MM.1S (cell line): ENCODE measurements around the gene COL4A3.

ENCODE experiments used
- DNase-seq: peaks from one replicate; pipeline ENCODE4 v3.0.0-alpha.2; 2015
- H2AFZ ChIP-seq: fragments of 300-600 bp; sonication (generic); 2 replicates; pipeline ENCODE4 v1.6.0; 2016; ENCODE audit warnings: antibody characterized with exemption, low read length
- H3F3A ChIP-seq: fragments of 300-600 bp; sonication (generic); 2 replicates; pipeline ENCODE4 v1.6.1; 2016; ENCODE audit warnings: mild to moderate bottlenecking, antibody characterized with exemption, low read length, moderate library complexity, mixed read lengths; ENCODE audit not compliant: insufficient read depth
- H3K27ac ChIP-seq: fragments of 300-600 bp; sonication (generic); 2 replicates; pipeline ENCODE4 v1.5.1; 2016; ENCODE audit warnings: mild to moderate bottlenecking, low read length
- H3K27me3 ChIP-seq: fragments of 300-600 bp; sonication (generic); replicated peaks from 2 replicates; pipeline ENCODE4 v1.6.0; 2016; ENCODE audit warnings: low read length; ENCODE audit not compliant: insufficient read depth
- H3K36me3 ChIP-seq: fragments of 300-600 bp; sonication (generic); replicated peaks from 2 replicates; pipeline ENCODE4 v1.6.1; 2016; ENCODE audit warnings: mild to moderate bottlenecking, low read length, mixed read lengths; ENCODE audit not compliant: insufficient read depth
- H3K4me1 ChIP-seq: fragments of 300-600 bp; sonication (generic); 2 replicates; pipeline ENCODE4 v1.6.1; 2016; ENCODE audit warnings: low read length, mixed read lengths
- H3K4me2 ChIP-seq: fragments of 300-600 bp; sonication (generic); 2 replicates; pipeline ENCODE4 v1.6.0; 2016; ENCODE audit warnings: low read depth, low read length
- H3K4me3 ChIP-seq: fragments of 300-600 bp; sonication (generic); 2 replicates; pipeline ENCODE4 v1.5.1; 2016; ENCODE audit warnings: low read length, mixed read lengths
- H3K79me2 ChIP-seq: fragments of 300-600 bp; sonication (generic); 2 replicates; pipeline ENCODE4 v1.6.1; 2016; ENCODE audit warnings: mixed run types, low read length, mixed read lengths
- H3K9ac ChIP-seq: fragments of 300-600 bp; sonication (generic); 2 replicates; pipeline ENCODE4 v1.6.1; 2016; ENCODE audit warnings: low read length, mixed read lengths
- H3K9me2 ChIP-seq: fragments of 300-600 bp; sonication (generic); replicated peaks from 2 replicates; pipeline ENCODE4 v1.6.1; 2016; ENCODE audit warnings: mild to moderate bottlenecking, low read length, mixed read lengths; ENCODE audit not compliant: insufficient read depth
- H3K9me3 ChIP-seq: fragments of 300-600 bp; sonication (generic); replicated peaks from 2 replicates; pipeline ENCODE4 v1.6.1; 2016; ENCODE audit warnings: mild to moderate bottlenecking, low read length, mixed read lengths; ENCODE audit not compliant: insufficient read depth
- H4K20me1 ChIP-seq: fragments of 300-600 bp; sonication (generic); 2 replicates; pipeline ENCODE4 v1.6.1; 2016; ENCODE audit warnings: mild to moderate bottlenecking, low read length, moderate library complexity, mixed read lengths; ENCODE audit not compliant: insufficient read depth
- CTCF ChIP-seq: fragments of 300-600 bp; sonication (generic); IDR thresholded peaks from 2 replicates; pipeline ENCODE4 v1.5.1; 2016; ENCODE audit warnings: antibody characterized with exemption, low read length, mixed read lengths
- EZH2 ChIP-seq: fragments of 300-600 bp; sonication (generic); optimal IDR thresholded peaks from 2 replicates; pipeline ENCODE3; 2017; ENCODE audit warnings: low read depth, mild to moderate bottlenecking, antibody characterized with exemption, low read length, mixed read lengths
- EZH2phosphoT487 ChIP-seq: fragments of 300-600 bp; sonication (generic); IDR thresholded peaks from 2 replicates; pipeline ENCODE4 v1.6.1; 2018; ENCODE audit warnings: antibody characterized with exemption, low read length

Gene COL4A3

GRCh38 chr2:227257820-227258219 is 93.4 kb downstream of the COL4A3 start:
- TF ChIP-seq CTCF (no peak), EZH2phosphoT487 (no peak), EZH2 (no peak)
- no peaks in the 10 kb centered on the region for H3K9me2 ChIP-seq
- H4K20me1 ChIP-seq: no peaks in the 10 kb centered on the region
- no peaks in the 10 kb centered on the region for H3K4me1 ChIP-seq
- no peak overlapping the region for H2AFZ ChIP-seq
- H3K9me3 ChIP-seq: no peaks in the 10 kb centered on the region
- no peaks in the 10 kb centered on the region for H3K36me3 ChIP-seq
- H3F3A ChIP-seq: no peaks in the 10 kb centered on the region
- H3K4me2 ChIP-seq: no peak overlapping the region
- H3K27me3 ChIP-seq: no peaks in the 10 kb centered on the region
- no peak for DNase-seq
- H3K27ac ChIP-seq: no peak overlapping the region
- no peak overlapping the region for H3K4me3 ChIP-seq
- H3K9ac ChIP-seq: no peak overlapping the region
- no peaks in the 10 kb centered on the region for H3K79me2 ChIP-seq

DNA sequence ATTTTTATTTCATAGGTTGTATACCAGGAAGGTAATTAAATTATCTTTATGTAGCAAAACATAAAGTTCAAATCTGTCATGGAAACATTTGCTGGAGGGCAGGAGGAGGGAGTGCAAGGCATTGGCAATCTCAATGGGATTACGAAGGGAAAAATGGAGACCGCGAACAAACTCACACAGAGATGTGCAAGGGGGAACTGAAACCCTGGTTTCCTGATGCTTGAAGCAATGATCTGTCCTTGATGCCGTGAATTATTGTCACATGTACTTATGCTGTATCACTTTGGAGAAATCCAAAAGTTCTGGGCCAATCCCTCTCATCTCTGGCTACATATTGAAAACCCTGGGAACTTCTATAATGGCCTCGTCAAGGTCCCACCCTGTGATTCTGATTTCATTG is 95.6 kb downstream of the COL4A3 start:
- DNase-seq: no peak
- no peak overlapping the region for H3K4me2 ChIP-seq
- no peaks in the 10 kb centered on the region for H3F3A ChIP-seq
- no peak for TF ChIP-seq CTCF
- TF ChIP-seq EZH2phosphoT487: no peak
- no peak for TF ChIP-seq EZH2
- H3K36me3 ChIP-seq: no peaks in the 10 kb centered on the region
- H3K9me2 ChIP-seq: no peaks in the 10 kb centered on the region
- no peaks in the 10 kb centered on the region for H4K20me1 ChIP-seq
- H3K4me3 ChIP-seq: no peak overlapping the region
- H3K9me3 ChIP-seq: no peaks in the 10 kb centered on the region
- no peak overlapping the region for H2AFZ ChIP-seq
- no peaks in the 10 kb centered on the region for H3K79me2 ChIP-seq
- no peaks in the 10 kb centered on the region for H3K4me1 ChIP-seq
- H3K27ac ChIP-seq: no peak overlapping the region
- H3K27me3 ChIP-seq: no peaks in the 10 kb centered on the region
- no peak overlapping the region for H3K9ac ChIP-seq

GRCh38 chr2:227267410-227268115 is 103.1 kb downstream of the COL4A3 start:
- Histone ChIP-seq H3K9me2 (no peaks in the 10 kb centered on the region), H3K9me3 (no peaks in the 10 kb centered on the region), H3K4me2 (no peak overlapping the region), H4K20me1 (no peaks in the 10 kb centered on the region), H3F3A (no peaks in the 10 kb centered on the region), H3K4me1 (peaks cover 9% of the 10 kb centered on the region), H3K9ac (no peak overlapping the region), H3K4me3 (no peak overlapping the region), H3K79me2 (no peaks in the 10 kb centered on the region), H3K36me3 (no peaks in the 10 kb centered on the region), H2AFZ (no peak overlapping the region), H3K27ac (no peak overlapping the region), H3K27me3 (no peaks in the 10 kb centered on the region)
- no peak for TF ChIP-seq CTCF
- DNase-seq: no peak
